Neural progenitor cell (in vitro differentiated cells): ENCODE data around the gene IRGC. TPM values are rescaled to one million over a fixed set of nuclear protein-coding genes. Genes with fewer than 3 reads are reported as not detected.

Experiments used
- DNase-seq: peaks from one replicate; pipeline ENCODE4 v3.0.0-alpha.2; 2016; ENCODE audit warnings: low spot score
- H2AFZ ChIP-seq: fragments of 200-600 bp; sonication (generic); replicated peaks from 2 replicates; pipeline ENCODE4 v1.6.1; 2016; ENCODE audit warnings: antibody characterized with exemption
- H3F3A ChIP-seq: fragments of 200-600 bp; sonication (generic); 2 replicates; pipeline ENCODE4 v1.6.1; 2016; ENCODE audit warnings: antibody characterized with exemption, low read depth
- H3K27ac ChIP-seq: fragments of 200-600 bp; sonication (generic); 2 replicates; pipeline ENCODE4 v1.5.1; 2016; ENCODE audit warnings: mild to moderate bottlenecking
- H3K27me3 ChIP-seq: fragments of 200-600 bp; sonication (generic); 2 replicates; pipeline ENCODE4 v1.6.1; 2016; ENCODE audit warnings: mild to moderate bottlenecking, moderate library complexity
- H3K36me3 ChIP-seq: fragments of 200-600 bp; sonication (generic); 2 replicates; pipeline ENCODE4 v1.5.1; 2016
- H3K4me1 ChIP-seq: fragments of 200-600 bp; sonication (generic); 2 replicates; pipeline ENCODE4 v1.6.1; 2016; ENCODE audit warnings: mixed run types
- H3K4me2 ChIP-seq: fragments of 200-600 bp; sonication (generic); 2 replicates; pipeline ENCODE4 v1.6.1; 2016
- H3K4me3 ChIP-seq: fragments of 200-600 bp; sonication (generic); 2 replicates; pipeline ENCODE4 v1.5.1; 2016
- H3K79me2 ChIP-seq: fragments of 200-600 bp; sonication (generic); 2 replicates; pipeline ENCODE4 v1.6.1; 2016; ENCODE audit warnings: low read depth
- H3K9ac ChIP-seq: fragments of 200-600 bp; sonication (generic); 2 replicates; pipeline ENCODE4 v1.6.1; 2016
- H3K9me3 ChIP-seq: fragments of 200-600 bp; sonication (generic); 2 replicates; pipeline ENCODE4 v1.5.1; 2016; ENCODE audit warnings: low read depth
- H4K20me1 ChIP-seq: fragments of 200-600 bp; sonication (generic); 2 replicates; pipeline ENCODE4 v1.6.1; 2016; ENCODE audit warnings: low read depth
- H3K27ac Mint-ChIP-seq: 3 replicates; pipeline ENCODE4 v1.8.0; 2021; ENCODE audit warnings: mixed read lengths
- H3K27me3 Mint-ChIP-seq: 2 replicates; pipeline ENCODE4 v1.8.0; 2022; ENCODE audit warnings: low read depth, mild to moderate bottlenecking, inconsistent platforms, moderate library complexity, mixed read lengths; ENCODE audit not compliant: insufficient read depth
- H3K36me3 Mint-ChIP-seq: 3 replicates; pipeline ENCODE4 v1.8.0; 2021; ENCODE audit warnings: mixed read lengths
- H3K4me1 Mint-ChIP-seq: 3 replicates; pipeline ENCODE4 v1.8.0; 2021; ENCODE audit warnings: mixed read lengths
- H3K4me3 Mint-ChIP-seq: 3 replicates; pipeline ENCODE4 v1.8.0; 2021; ENCODE audit warnings: mild to moderate bottlenecking, moderate library complexity, mixed read lengths
- H3K9me3 Mint-ChIP-seq: 3 replicates; pipeline ENCODE4 v1.8.0; 2020; ENCODE audit warnings: mixed read lengths
- CTCF ChIP-seq: fragments of 200-600 bp; sonication (generic); IDR thresholded peaks from 2 replicates; pipeline ENCODE4 v1.5.1; 2017; ENCODE audit warnings: antibody characterized with exemption, mild to moderate bottlenecking
- EZH2 ChIP-seq: fragments of 200-600 bp; sonication (generic); IDR thresholded peaks from 2 replicates; pipeline ENCODE4 v1.6.1; 2017; ENCODE audit warnings: antibody characterized with exemption, mild to moderate bottlenecking, moderate library complexity
- EZH2phosphoT487 ChIP-seq: fragments of 200-600 bp; sonication (generic); IDR thresholded peaks from 2 replicates; pipeline ENCODE4 v1.6.1; 2017; ENCODE audit warnings: antibody characterized with exemption
- total RNA-seq: library from RNA; depleted of rRNA; stranded (reverse); fragments of >200 nt; gene quantifications from 2 replicates; pipeline ENCODE4 v1.2.3, GENCODE V29; 2015; ENCODE audit warnings: low replicate concordance

IRGC gene
- total RNA-seq, 1 donor from 2014 or later: not detected

GRCh38 chr19:43749898-43750297 lies 34.0 kb downstream of the IRGC start:
- H3K36me3 ChIP-seq: no peaks in the 10 kb centered on the region
- H3K9me3 Mint-ChIP-seq: no peaks in the 10 kb centered on the region
- DNase-seq: no peak
- H3K4me1 Mint-ChIP-seq: peaks cover 11% of the 10 kb centered on the region
- no peak overlapping the region for H3K4me3 ChIP-seq
- no peak overlapping the region for H2AFZ ChIP-seq
- H3K4me2 ChIP-seq: no peak overlapping the region
- TF ChIP-seq EZH2: no peak
- TF ChIP-seq EZH2phosphoT487: no peak
- TF ChIP-seq CTCF: no peak
- no peak overlapping the region for H3K9ac ChIP-seq
- H3K36me3 Mint-ChIP-seq: peaks cover 33% of the 10 kb centered on the region
- H3K9me3 ChIP-seq: no peaks in the 10 kb centered on the region
- peaks cover 3% of the 10 kb centered on the region for H4K20me1 ChIP-seq
- H3F3A ChIP-seq: peaks cover 3% of the 10 kb centered on the region
- no peaks in the 10 kb centered on the region for H3K27me3 ChIP-seq
- H3K27ac Mint-ChIP-seq: no peak overlapping the region
- no peak overlapping the region for H3K4me3 Mint-ChIP-seq
- no peak overlapping the region for H3K27ac ChIP-seq
- peaks cover 2% of the 10 kb centered on the region for H3K27me3 Mint-ChIP-seq
- no peaks in the 10 kb centered on the region for H3K4me1 ChIP-seq
- peaks cover 25% of the 10 kb centered on the region for H3K79me2 ChIP-seq

GRCh38 chr19:43751466-43752220 lies 35.8 kb downstream of the IRGC start:
- no peak overlapping the region for H3K4me2 ChIP-seq
- no peak overlapping the region for H3K9ac ChIP-seq
- Mint-ChIP-seq H3K36me3 (peaks cover 28% of the 10 kb centered on the region), H3K9me3 (no peaks in the 10 kb centered on the region), H3K4me3 (peak overlapping the region; percentile 1), H3K4me1 (peaks cover 18% of the 10 kb centered on the region), H3K27ac (no peak overlapping the region), H3K27me3 (peaks cover 5% of the 10 kb centered on the region)
- no peak overlapping the region for H2AFZ ChIP-seq
- no peaks in the 10 kb centered on the region for H3K36me3 ChIP-seq
- no peak for DNase-seq
- peaks cover 30% of the 10 kb centered on the region for H3K79me2 ChIP-seq
- H4K20me1 ChIP-seq: no peaks in the 10 kb centered on the region
- no peaks in the 10 kb centered on the region for H3K9me3 ChIP-seq
- H3K4me3 ChIP-seq: no peak overlapping the region
- no peak for TF ChIP-seq EZH2phosphoT487
- no peaks in the 10 kb centered on the region for H3K4me1 ChIP-seq
- H3K27me3 ChIP-seq: no peaks in the 10 kb centered on the region
- no peak overlapping the region for H3K27ac ChIP-seq
- H3F3A ChIP-seq: peaks cover 6% of the 10 kb centered on the region

GRCh38 chr19:43752287-43752875 lies 36.5 kb downstream of the IRGC start:
- no peak overlapping the region for H3K27ac Mint-ChIP-seq
- Histone ChIP-seq H3K27me3 (no peaks in the 10 kb centered on the region), H3F3A (peaks cover 6% of the 10 kb centered on the region), H3K4me3 (no peak overlapping the region), H4K20me1 (no peaks in the 10 kb centered on the region), H3K79me2 (peaks cover 30% of the 10 kb centered on the region), H3K4me1 (no peaks in the 10 kb centered on the region), H3K36me3 (no peaks in the 10 kb centered on the region), H3K9ac (no peak overlapping the region), H3K9me3 (no peaks in the 10 kb centered on the region), H3K4me2 (no peak overlapping the region), H2AFZ (no peak overlapping the region), H3K27ac (no peak overlapping the region)
- peaks cover 5% of the 10 kb centered on the region for H3K27me3 Mint-ChIP-seq
- TF ChIP-seq EZH2: no peak
- no peak for TF ChIP-seq EZH2phosphoT487
- no peak for TF ChIP-seq CTCF
- no peak overlapping the region for H3K4me3 Mint-ChIP-seq
- peaks cover 28% of the 10 kb centered on the region for H3K36me3 Mint-ChIP-seq
- DNase-seq: no peak
- peaks cover 18% of the 10 kb centered on the region for H3K4me1 Mint-ChIP-seq
- H3K9me3 Mint-ChIP-seq: no peaks in the 10 kb centered on the region

- H3F3A ChIP-seq: peaks cover 8% of the 10 kb centered on the region
- no peaks in the 10 kb centered on the region for H3K9me3 ChIP-seq
- peak overlapping the region; percentile 98 for H3K4me3 Mint-ChIP-seq
- peak overlapping the region; percentile 52 for H3K9ac ChIP-seq
- no peak for DNase-seq
- H3K36me3 Mint-ChIP-seq: peaks cover 21% of the 10 kb centered on the region
- H3K4me1 Mint-ChIP-seq: peaks cover 18% of the 10 kb centered on the region
- H3K4me3 ChIP-seq: peak overlapping the region; percentile 66
- H4K20me1 ChIP-seq: no peaks in the 10 kb centered on the region
- H3K4me2 ChIP-seq: peak overlapping the region; percentile 80
- TF ChIP-seq EZH2phosphoT487: no peak
- no peak for TF ChIP-seq CTCF
- TF ChIP-seq EZH2: no peak
- no peaks in the 10 kb centered on the region for H3K4me1 ChIP-seq
- no peaks in the 10 kb centered on the region for H3K27me3 ChIP-seq
- H3K27ac Mint-ChIP-seq: peak overlapping the region; percentile 53
- peak overlapping the region; percentile 47 for H2AFZ ChIP-seq
- peaks cover 30% of the 10 kb centered on the region for H3K79me2 ChIP-seq
- H3K9me3 Mint-ChIP-seq: no peaks in the 10 kb centered on the region
- no peak overlapping the region for H3K27ac ChIP-seq
- peaks cover 5% of the 10 kb centered on the region for H3K27me3 Mint-ChIP-seq
- no peaks in the 10 kb centered on the region for H3K36me3 ChIP-seq
Observed at GRCh38 chr19:43754253-43754502, 38.3 kb downstream of the IRGC start.
